Measurements from ENCODE around the gene SYNCRIP. TPM values are rescaled to one million over a fixed set of nuclear protein-coding genes. Genes with fewer than 3 reads are reported as not detected.

The SYNCRIP gene
- total RNA-seq, 1 experiment from 2014 or later, result 199 TPM

GRCh38 chr6:85660181-85660611 is 17.5 kb upstream of the SYNCRIP start:
- no peaks in the 10 kb centered on the region for H3K23me2 ChIP-seq (ENCODE audit: insufficient read length, low read depth, low read length, poor library complexity, severe bottlenecking)
- no peak overlapping the region for H3K4ac ChIP-seq (ENCODE audit: low read depth, low read length)
- peaks cover 2 to 8% of the 10 kb centered on the region in 2 experiments; a peak in 3 of 5 replicates for H3K9me3 Mint-ChIP-seq
- no peak overlapping the region for H4K5ac ChIP-seq (ENCODE audit: insufficient read length, low read depth, low read length)
- H2AK5ac ChIP-seq (ENCODE audit: insufficient read length, low read length), result no peak overlapping the region
- H2BK12ac ChIP-seq (ENCODE audit: insufficient read length, low read depth, low read length), result no peak overlapping the region
- no peaks in the 10 kb centered on the region for H3K4me1 Mint-ChIP-seq
- no peak overlapping the region for H3K56ac ChIP-seq (ENCODE audit: insufficient read length, low read depth, low read length)
- no peaks in the 10 kb centered on the region for H3K4me1 ChIP-seq (ENCODE audit: insufficient read depth, low read length)
- no peak overlapping the region; the same call in 1 of the 2 replicates for H3K14ac ChIP-seq (ENCODE audit: insufficient read depth, low read length)
- H4K91ac ChIP-seq (ENCODE audit: insufficient read length, low read depth, low read length), result no peak overlapping the region
- no peak overlapping the region for H3K27ac Mint-ChIP-seq
- H3K9me3 ChIP-seq (ENCODE audit: control insufficient read depth, low read depth, low read length), result no peaks in the 10 kb centered on the region
- H3K4me3 Mint-ChIP-seq, result no peak overlapping the region
- peaks cover 0 to 4% (median 0%) of the 10 kb centered on the region in 3 experiments; a peak in 2 of 7 replicates for H3K36me3 Mint-ChIP-seq (ENCODE audit: insufficient read depth in 1 of 3, low read depth in 3 of 3)
- H2BK120ac ChIP-seq (ENCODE audit: low read depth, low read length, poor library complexity, severe bottlenecking), result no peak overlapping the region
- H3K27ac ChIP-seq (ENCODE audit: insufficient read length, low read depth, low read length), result no peak overlapping the region
- H3K27me3 ChIP-seq (ENCODE audit: insufficient read depth, low read length), result no peaks in the 10 kb centered on the region
- no peaks in the 10 kb centered on the region for H3K79me2 ChIP-seq (ENCODE audit: insufficient read depth, low read length)
- H2BK20ac ChIP-seq (ENCODE audit: low read depth, low read length, poor library complexity, severe bottlenecking), result no peak overlapping the region
- no peak overlapping the region for H2AFZ ChIP-seq (ENCODE audit: low read length)
- H2BK15ac ChIP-seq (ENCODE audit: low read depth, low read length), result no peak overlapping the region
- no peaks in the 10 kb centered on the region for H3K27me3 Mint-ChIP-seq (ENCODE audit: low read depth)
- no peak overlapping the region for H3K18ac ChIP-seq (ENCODE audit: insufficient read length, low read depth, low read length)
- no peaks in the 10 kb centered on the region for H3K79me1 ChIP-seq (ENCODE audit: insufficient read depth, low read depth, low read length, poor library complexity, severe bottlenecking)
- H3T11ph ChIP-seq (ENCODE audit: low read length), result no peak overlapping the region
- H4K8ac ChIP-seq (replicated peaks; ENCODE audit: insufficient read length, low read depth, low read length), result no peak overlapping the region
- no CpG with 5 or more reads among the region's 6 CpGs for WGBS (ENCODE audit: extremely low coverage, insufficient read length, low lambda C conversion rate)
- H3K9ac ChIP-seq (ENCODE audit: extremely low read depth, insufficient read length, low read length), result no peak overlapping the region
- H2BK5ac ChIP-seq (ENCODE audit: insufficient read length, low read length), result no peak overlapping the region
- H4K20me1 ChIP-seq (ENCODE audit: control insufficient read depth, insufficient read depth, insufficient read length), result no peaks in the 10 kb centered on the region
- H3K23ac ChIP-seq (ENCODE audit: insufficient read length, low read depth, low read length), result no peak overlapping the region
- no peak overlapping the region for H3K4me2 ChIP-seq (ENCODE audit: insufficient read depth, insufficient read length, low read length)
- no peak for DNase-seq
- TF ChIP-seq CTCF (conservative IDR thresholded peaks at IDR 0.05), result no peak

Data from H9 (cell line).